NB4 (cell line): ENCODE data around the gene MLLT3.

ENCODE experiments used
- MYC ChIP-seq: IDR thresholded peaks from 2 replicates; pipeline ENCODE4 v1.6.1; 2011; ENCODE audit warnings: low read depth, low read length
- TF ChIP-seq, protein P1 (sequence below): IDR thresholded peaks from one replicate; pipeline ENCODE4 v1.5.1; 2012; ENCODE audit warnings: low read depth, low read length

- TF ChIP-seq, protein P1, sequence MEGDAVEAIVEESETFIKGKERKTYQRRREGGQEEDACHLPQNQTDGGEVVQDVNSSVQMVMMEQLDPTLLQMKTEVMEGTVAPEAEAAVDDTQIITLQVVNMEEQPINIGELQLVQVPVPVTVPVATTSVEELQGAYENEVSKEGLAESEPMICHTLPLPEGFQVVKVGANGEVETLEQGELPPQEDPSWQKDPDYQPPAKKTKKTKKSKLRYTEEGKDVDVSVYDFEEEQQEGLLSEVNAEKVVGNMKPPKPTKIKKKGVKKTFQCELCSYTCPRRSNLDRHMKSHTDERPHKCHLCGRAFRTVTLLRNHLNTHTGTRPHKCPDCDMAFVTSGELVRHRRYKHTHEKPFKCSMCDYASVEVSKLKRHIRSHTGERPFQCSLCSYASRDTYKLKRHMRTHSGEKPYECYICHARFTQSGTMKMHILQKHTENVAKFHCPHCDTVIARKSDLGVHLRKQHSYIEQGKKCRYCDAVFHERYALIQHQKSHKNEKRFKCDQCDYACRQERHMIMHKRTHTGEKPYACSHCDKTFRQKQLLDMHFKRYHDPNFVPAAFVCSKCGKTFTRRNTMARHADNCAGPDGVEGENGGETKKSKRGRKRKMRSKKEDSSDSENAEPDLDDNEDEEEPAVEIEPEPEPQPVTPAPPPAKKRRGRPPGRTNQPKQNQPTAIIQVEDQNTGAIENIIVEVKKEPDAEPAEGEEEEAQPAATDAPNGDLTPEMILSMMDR = no peak
- no peak for TF ChIP-seq MYC
These were observed 1.4 kb upstream of the MLLT3 start for GRCh38 chr9:20623748-20624124.
